ENCODE results near the gene CBFA2T3. TPM values are rescaled to one million over a fixed set of nuclear protein-coding genes. Genes with fewer than 3 reads are reported as not detected.
"Not testable (repeated sequence)": the region's sequence is repeated elsewhere in the genome, so short reads cannot be mapped to it uniquely, and the experiment has no call there.

The CBFA2T3 gene
- total RNA-seq, 1 donor from 2014 or later: 1.4 TPM

DNA sequence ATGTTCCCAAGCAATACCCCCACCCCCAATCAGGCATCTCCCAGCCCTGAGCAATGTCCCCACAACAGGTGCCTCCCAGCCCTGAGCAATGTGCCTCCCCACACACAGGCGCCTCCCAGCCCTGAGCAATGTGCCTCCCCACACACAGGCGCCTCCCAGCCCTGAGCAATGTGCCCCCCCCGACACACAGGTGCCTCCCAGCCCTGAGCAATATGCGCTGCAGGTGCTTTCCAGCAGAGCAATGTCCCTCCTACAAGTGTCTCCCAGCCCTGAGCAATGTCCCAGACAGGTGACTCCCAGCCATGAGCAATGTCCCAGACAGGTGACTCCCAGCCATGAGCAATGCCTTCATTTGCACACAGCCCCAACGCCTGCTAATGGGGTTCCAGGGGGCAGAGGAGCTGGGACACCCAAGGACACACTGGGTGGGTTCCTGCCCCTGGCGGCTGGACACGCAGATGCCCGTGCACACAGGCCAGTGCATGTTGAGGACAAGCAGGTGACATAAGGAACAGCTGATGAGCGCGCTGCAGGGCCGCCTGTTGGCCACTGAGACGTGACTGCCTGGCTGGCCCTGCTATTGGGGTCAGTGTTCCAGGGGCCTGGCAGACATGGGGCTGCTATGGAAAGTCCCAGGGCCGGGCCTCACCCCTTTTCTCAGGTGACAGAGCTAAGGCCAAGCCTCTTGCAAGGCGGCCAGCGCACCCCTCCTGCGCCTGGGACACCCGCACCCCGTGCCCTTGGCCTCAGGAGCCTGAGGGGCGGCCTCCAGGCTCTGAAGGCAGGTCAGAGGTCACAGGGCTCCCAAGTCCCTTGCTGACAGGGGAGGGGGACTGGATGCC, 83.7 kb downstream of the CBFA2T3 start:
- no peak for DNase-seq (ENCODE audit: low spot score)

GRCh38 chr16:88892065-88892464, 84.9 kb downstream of the CBFA2T3 start:
- no peak for DNase-seq (ENCODE audit: low spot score)

GRCh38 chr16:88891083-88891482, 85.9 kb downstream of the CBFA2T3 start:
- no peak for DNase-seq (ENCODE audit: low spot score)

DNA sequence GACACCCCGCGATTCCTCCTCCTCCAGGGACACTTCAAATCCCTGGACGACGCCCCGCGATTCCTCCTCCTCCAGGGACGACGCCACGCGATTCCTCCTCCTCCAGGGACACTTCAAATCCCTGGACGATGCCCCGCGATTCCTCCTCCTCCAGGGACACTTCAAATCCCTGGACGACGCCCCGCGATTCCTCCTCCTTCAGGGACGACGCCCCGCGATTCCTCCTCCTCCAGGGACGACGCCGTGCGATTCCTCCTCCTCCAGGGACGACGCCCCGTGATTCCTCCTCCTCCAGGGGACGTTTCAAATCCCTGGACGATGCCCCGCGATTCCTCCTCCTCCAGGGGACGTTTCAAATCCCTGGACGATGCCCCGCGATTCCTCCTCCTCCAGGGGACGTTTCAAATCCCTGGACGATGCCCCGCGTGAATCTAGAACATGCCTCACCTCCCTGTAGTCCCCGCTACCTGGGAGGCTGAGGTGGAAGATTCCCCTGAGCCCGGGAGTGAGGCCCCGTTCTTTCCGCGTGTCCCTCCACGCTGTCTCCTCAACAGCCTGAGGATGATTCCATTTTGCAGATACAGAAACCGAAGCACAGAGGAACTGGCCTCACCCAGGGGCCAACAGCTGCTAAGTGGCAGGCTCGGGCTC, 87.2 kb downstream of the CBFA2T3 start:
- not testable (repeated sequence) for DNase-seq (ENCODE audit: low spot score)

DNA sequence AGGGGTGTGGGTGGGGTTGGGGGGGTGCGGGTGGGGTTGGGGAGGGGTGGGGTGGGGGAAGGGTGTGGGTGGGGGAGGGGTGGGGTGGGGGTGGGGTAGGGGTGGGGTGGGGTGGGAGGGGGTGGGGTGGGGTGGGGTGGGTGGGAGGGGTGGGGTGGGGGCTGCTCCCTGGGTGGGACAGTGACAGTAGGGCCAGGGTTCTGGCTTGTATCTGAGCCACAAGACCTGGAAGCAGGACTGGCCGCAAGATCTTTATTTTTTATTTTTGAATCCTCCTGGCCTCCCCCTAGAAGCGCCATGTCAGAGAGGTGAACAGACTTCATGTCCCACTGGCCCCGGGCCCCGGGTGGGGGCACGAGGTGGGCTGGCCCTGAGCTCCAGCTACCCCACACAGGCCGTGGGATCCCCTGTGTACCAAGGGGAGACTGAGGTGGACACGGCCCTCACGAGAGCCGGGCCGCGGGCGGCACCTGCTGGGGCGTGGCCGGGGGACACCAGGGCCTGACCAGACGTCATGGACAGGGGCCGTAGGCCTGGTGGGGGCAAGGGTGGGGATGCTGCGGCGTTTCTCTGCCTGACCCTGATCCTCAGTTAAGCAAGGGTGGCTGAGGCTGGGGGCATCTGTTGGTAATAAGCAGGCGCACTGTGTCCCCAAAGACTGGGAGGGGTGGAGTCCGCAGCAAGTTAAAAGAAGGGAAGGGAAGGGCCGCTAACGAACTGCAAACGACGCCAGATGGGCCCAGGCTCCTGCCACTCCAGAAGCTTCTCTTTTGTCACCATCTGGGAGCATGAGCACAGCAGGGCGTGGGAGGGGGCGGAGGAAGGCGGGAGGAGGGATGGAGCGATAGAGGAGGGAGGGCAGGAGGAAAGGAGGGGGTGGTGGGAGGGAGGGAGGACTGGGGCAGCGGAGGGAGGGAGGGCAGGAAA, 88.3 kb downstream of the CBFA2T3 start:
- no peak for DNase-seq (ENCODE audit: low spot score)

DNA sequence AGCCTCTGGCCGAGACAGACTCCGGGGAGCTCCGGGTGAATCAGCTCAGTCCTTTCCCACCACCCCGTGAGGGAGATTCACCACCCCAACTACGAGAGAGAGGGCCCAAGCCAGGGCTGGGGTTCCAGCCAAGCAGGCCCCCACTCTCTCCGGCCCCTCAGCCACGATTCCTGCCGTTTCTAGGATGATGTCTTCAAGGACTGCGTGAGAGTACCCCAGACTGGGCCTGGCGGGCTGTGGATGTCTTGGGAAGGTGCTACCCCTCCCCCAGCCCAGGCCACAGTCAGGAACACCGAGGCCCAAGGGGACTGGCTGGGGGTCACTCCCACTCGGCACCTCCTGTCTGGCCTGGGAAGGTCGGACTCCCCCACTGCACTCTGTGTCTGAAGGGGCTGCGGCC, 89.0 kb downstream of the CBFA2T3 start:
- DNase-seq (ENCODE audit: low spot score): no peak

DNA sequence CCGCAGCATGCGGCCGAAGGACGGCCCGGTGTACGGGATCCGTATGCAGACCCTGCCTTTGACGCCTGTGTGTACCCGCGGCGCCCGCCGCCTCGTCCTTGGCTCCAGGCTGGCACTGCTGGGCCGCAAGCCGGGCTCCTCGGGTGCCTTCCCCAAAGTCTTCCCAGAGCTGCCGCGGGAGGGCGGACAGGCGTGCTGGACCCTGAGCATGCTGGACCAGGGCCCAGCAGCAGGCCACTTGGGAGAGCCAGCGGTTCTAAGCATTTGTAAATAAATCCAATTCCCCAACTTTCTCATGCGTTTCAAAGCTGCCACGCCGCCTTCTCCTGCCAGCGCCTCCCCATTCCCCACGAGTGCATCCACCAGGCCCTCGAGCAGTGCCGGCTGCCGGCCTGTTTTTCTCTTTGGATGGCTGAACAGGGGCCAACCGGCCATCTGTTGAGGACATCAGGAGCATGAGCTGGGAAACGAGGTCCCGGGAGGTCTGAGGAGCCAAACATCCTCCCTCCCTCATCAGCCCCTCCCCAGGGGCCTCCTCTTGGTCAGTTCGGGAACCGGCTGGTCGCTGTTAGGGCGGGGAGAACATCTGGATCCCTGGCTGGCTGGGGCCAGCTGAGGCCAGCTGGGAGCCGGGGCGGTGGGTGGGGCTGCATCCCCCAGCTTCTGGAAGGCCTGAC, 90.0 kb downstream of the CBFA2T3 start:
- DNase-seq (ENCODE audit: low spot score): peak; percentile 38

- no peak for DNase-seq (ENCODE audit: low spot score)
Observed at GRCh38 chr16:88886420-88886844, 90.6 kb downstream of the CBFA2T3 start.

DNA sequence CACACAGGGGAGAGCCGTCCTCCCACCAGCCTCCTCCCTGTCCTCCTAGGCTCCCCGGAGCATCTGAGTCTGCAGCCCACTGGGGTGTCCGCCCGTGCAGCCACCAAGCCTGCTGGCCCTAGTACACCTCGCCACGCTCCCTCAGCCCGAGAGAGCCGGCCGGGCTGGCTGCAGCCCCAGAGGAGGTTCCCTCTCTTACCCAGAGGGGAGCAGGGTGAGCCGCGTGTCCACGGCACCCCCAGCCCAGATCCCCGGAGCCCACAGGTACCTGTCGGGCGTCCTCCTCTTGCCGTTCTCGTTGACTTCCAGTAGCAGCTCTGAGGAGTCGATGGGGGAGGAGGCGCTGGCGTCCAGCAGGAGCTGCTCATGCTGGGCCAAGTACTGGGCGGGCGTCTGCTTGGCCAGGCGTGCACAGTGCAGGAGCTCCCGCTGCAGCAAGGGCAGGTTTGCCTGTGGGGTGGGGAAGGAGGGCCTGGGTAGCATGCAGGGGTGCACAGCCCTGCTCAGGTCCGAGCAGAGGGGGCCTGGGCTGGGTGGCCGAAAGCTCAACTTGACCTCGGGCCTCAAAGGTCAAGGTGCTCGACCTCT, 91.2 kb downstream of the CBFA2T3 start:
- no peak for DNase-seq (ENCODE audit: low spot score)

- no peak for DNase-seq (ENCODE audit: low spot score)
Observed at GRCh38 chr16:88884569-88885271, 92.3 kb downstream of the CBFA2T3 start.

DNA sequence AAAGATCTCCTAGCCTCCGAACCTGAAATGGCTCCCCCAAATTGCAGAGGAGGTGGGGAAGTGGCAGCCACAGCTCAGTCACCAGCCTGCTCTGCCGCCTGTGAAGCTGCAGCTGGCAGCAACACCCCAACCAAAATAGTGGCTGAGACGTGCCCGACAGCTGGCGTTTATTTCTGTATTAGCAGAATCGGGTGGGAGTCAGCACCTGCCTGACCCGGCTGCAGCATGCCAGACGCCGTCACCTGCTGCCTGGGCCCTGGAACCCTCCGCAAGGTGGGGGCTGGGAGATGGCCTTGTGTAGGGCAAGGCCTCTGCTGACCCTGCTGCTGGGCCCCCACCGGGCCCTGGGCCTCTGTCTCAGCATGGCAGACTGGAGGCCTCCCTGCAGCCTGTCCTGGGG, 93.1 kb downstream of the CBFA2T3 start:
- no peak for DNase-seq (ENCODE audit: low spot score)

GRCh38 chr16:88883117-88883895, 93.7 kb downstream of the CBFA2T3 start:
- no peak for DNase-seq (ENCODE audit: low spot score)

DNA sequence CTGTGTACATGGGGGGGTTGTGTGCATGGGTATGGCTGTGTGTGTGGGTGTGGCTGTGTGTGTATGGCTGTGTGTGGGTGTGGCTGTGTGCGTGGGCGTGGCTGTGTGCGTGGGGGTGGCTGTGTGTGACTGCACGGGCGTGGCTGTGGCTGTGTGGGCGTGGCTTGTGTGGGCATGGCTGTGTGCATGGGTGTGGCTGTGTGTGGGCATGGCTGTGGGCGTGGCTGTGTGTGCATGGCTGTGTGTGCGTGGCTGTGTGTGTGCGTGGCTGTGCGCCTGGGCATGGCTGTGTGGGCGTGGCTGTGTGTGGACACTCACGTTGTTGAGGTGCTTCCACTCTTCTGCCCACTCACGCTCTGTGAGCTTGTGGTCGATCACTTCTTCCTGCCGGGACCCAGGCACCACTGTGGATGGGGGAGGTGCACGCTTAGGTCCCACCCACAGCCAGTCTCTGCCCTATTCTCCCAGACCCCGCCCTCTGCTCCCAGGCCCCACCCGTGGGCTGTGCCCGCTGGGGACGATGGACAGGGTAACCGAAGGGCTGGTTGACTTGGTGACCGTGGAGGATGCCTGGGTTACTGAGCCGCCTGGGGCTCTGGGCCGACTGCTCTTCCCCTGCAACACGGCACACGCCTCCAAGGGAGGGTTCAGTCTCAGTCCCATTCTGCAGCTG, 94.5 kb downstream of the CBFA2T3 start:
- DNase-seq (ENCODE audit: low spot score): no peak

- no peak for DNase-seq (ENCODE audit: low spot score)
Observed at GRCh38 chr16:88881675-88882357, 95.2 kb downstream of the CBFA2T3 start.

- DNase-seq (ENCODE audit: low spot score): peak; percentile 18
Observed at GRCh38 chr16:88881007-88881615, 95.9 kb downstream of the CBFA2T3 start.

DNA sequence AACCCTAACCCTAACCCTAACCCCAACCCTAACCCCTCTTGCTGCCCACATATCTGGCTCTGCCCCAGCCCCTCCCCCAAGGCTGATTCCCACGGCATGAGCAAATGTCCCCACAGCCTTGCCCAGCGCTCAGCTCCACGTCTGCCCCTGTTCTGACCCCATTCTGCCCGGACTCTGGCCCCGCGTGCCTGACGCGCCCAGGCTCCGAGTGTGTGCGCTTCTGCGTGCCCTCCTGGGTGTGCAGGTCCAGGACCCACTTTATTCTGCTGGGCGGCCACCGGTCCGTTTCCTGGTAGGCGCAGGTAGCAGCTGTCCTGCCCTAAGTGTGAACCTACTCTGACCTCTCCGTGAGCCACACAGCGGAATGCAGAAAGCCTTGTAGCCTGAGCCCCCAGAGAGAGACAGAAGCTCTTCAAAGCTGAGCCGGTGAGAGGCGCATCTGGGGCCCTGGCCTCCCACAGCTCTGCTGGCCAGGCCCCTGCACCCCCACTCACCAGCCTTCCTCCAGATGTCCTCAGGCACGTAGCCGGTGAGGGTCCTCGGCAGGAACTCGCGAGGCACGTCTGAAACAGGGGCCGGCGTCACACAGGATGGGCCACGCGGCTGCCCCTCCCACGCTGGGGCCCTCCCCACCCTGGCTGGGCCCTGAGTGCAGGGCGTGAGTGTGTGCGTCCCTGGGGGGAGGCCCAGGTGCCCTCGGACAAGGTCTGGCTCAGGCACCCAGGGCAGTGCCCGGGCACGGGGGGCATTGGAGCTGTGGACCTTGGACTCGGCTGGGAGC, 96.6 kb downstream of the CBFA2T3 start:
- DNase-seq (ENCODE audit: low spot score): peak; percentile 10

DNA sequence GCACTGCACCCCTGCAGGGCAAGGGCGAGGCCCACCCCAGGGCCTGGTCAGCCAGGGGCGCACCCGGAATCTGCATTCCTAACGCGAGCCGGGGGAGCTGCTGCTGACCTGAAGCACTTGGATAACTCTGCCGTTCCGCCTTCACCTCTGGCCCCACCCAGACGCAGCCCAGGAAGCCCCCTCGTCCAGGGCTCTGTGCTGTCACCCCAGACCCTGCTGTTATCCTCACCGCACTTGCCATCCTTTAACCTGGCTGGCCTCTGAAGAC, 97.3 kb downstream of the CBFA2T3 start:
- no peak for DNase-seq (ENCODE audit: low spot score)

Data from umbilical cord (tissue), 2 donors.